Esophagus muscularis mucosa (tissue), 3 donors: Measurements from ENCODE around the gene RETREG3.

Source experiments
- POLR2A ChIP-seq: fragments of 450-650 bp; IDR thresholded peaks from one replicate; pipeline ENCODE4 v1.6.1; 2017; ENCODE audit warnings: antibody characterized with exemption, moderate library complexity, mild to moderate bottlenecking, low read depth
- POLR2AphosphoS5 ChIP-seq, 2 donors: sonication (generic); formaldehyde crosslinking; IDR thresholded peaks; one replicate each; pipeline ENCODE4 v1.6.1; 2017; ENCODE audit warnings: antibody characterized with exemption in 2 of 2
- TF ChIP-seq, protein P1 (sequence below), 3 experiments: fragments of 200-600 bp in 2 of 3; fragments of 450-650 bp in 1 of 3; sonication (generic) in 2 of 3; IDR thresholded peaks; one replicate each; pipeline ENCODE4 v1.5.1; 2017 to 2019; ENCODE audit warnings: antibody characterized with exemption in 3 of 3, mild to moderate bottlenecking in 2 of 3, moderate library complexity in 1 of 3

- TF ChIP-seq POLR2AphosphoS5 (IDR thresholded peaks at IDR 0.05) (no peak), POLR2A (no peak)
- TF ChIP-seq, protein P1, sequence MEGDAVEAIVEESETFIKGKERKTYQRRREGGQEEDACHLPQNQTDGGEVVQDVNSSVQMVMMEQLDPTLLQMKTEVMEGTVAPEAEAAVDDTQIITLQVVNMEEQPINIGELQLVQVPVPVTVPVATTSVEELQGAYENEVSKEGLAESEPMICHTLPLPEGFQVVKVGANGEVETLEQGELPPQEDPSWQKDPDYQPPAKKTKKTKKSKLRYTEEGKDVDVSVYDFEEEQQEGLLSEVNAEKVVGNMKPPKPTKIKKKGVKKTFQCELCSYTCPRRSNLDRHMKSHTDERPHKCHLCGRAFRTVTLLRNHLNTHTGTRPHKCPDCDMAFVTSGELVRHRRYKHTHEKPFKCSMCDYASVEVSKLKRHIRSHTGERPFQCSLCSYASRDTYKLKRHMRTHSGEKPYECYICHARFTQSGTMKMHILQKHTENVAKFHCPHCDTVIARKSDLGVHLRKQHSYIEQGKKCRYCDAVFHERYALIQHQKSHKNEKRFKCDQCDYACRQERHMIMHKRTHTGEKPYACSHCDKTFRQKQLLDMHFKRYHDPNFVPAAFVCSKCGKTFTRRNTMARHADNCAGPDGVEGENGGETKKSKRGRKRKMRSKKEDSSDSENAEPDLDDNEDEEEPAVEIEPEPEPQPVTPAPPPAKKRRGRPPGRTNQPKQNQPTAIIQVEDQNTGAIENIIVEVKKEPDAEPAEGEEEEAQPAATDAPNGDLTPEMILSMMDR (IDR thresholded peaks at IDR 0.05), result no peak
Observed at GRCh38 chr17:42530952-42531454, 78.2 kb downstream of the RETREG3 start.
